Trophoblast cell (in vitro differentiated cells and primary cell): ENCODE measurements around the gene BAIAP2.

Experiments used
- DNase-seq, 2 donors: peaks; one replicate each; pipeline ENCODE4 v3.0.0-alpha.2; 2016
- H2AFZ ChIP-seq: 2 replicates; pipeline ENCODE4 v1.6.1; 2013; ENCODE audit warnings: low read length, moderate library complexity, mild to moderate bottlenecking; ENCODE audit not compliant: insufficient read depth, poor library complexity
- H2AK5ac ChIP-seq: 2 replicates; pipeline ENCODE4 v1.6.1; 2013; ENCODE audit warnings: mild to moderate bottlenecking, low read length
- H2BK120ac ChIP-seq: 2 replicates; pipeline ENCODE4 v1.6.1; 2013; ENCODE audit warnings: low read length, mild to moderate bottlenecking, moderate library complexity; ENCODE audit not compliant: insufficient read depth, poor library complexity
- H2BK12ac ChIP-seq: 2 replicates; pipeline ENCODE4 v1.6.1; 2013; ENCODE audit warnings: mild to moderate bottlenecking, low read length, moderate library complexity
- H2BK5ac ChIP-seq: 2 replicates; pipeline ENCODE4 v1.6.1; 2013; ENCODE audit warnings: low read length, low read depth, moderate library complexity, mild to moderate bottlenecking; ENCODE audit not compliant: poor library complexity
- H3K14ac ChIP-seq: 2 replicates; pipeline ENCODE4 v1.6.1; 2013; ENCODE audit warnings: mild to moderate bottlenecking, low read length
- H3K18ac ChIP-seq: 2 replicates; pipeline ENCODE4 v1.6.1; 2013; ENCODE audit warnings: mild to moderate bottlenecking, low read length
- H3K23ac ChIP-seq: 2 replicates; pipeline ENCODE4 v1.6.1; 2013; ENCODE audit warnings: low read length
- H3K27ac ChIP-seq: 2 replicates; pipeline ENCODE4 v1.5.1; 2013; ENCODE audit warnings: low read depth, mild to moderate bottlenecking, inconsistent platforms, low read length, moderate library complexity
- H3K27me3 ChIP-seq: 2 replicates; pipeline ENCODE4 v1.6.1; 2013; ENCODE audit warnings: inconsistent platforms, mild to moderate bottlenecking, low read length, moderate library complexity; ENCODE audit not compliant: insufficient read depth
- H3K36me3 ChIP-seq, 2 experiments: 1 replicate in 1 of 2; 2 replicates in 1 of 2; pipeline ENCODE4 v1.6.1; 2013; ENCODE audit warnings: low read length in 2 of 2, mild to moderate bottlenecking in 2 of 2, moderate library complexity in 1 of 2; ENCODE audit not compliant: insufficient read depth in 2 of 2, control insufficient read depth in 1 of 2
- H3K4ac ChIP-seq: 2 replicates; pipeline ENCODE4 v1.6.1; 2013; ENCODE audit warnings: low read depth, mild to moderate bottlenecking, low read length, moderate library complexity
- H3K4me1 ChIP-seq, 2 experiments: 1 replicate in 1 of 2; 2 replicates in 1 of 2; pipeline ENCODE4 v1.6.1; 2013; ENCODE audit warnings: low read length in 2 of 2, mild to moderate bottlenecking in 2 of 2, moderate library complexity in 1 of 2; ENCODE audit not compliant: insufficient read depth in 2 of 2, control insufficient read depth in 1 of 2
- H3K4me2 ChIP-seq: 2 replicates; pipeline ENCODE4 v1.6.1; 2013; ENCODE audit warnings: inconsistent platforms, mild to moderate bottlenecking, low read length, moderate library complexity
- H3K4me3 ChIP-seq: 2 replicates; pipeline ENCODE4 v1.5.1; 2013; ENCODE audit warnings: mild to moderate bottlenecking, low read depth, low read length, inconsistent platforms
- H3K79me1 ChIP-seq: one replicate; pipeline ENCODE4 v1.6.1; 2013; ENCODE audit warnings: low read length
- H3K79me2 ChIP-seq: 2 replicates; pipeline ENCODE4 v1.6.1; 2013; ENCODE audit warnings: low read length, mild to moderate bottlenecking; ENCODE audit not compliant: control insufficient read depth, insufficient read depth, poor library complexity
- H3K9ac ChIP-seq: 2 replicates; pipeline ENCODE4 v1.6.1; 2013; ENCODE audit warnings: mild to moderate bottlenecking, low read length
- H3K9me3 ChIP-seq: 2 replicates; pipeline ENCODE4 v1.6.1; 2013; ENCODE audit warnings: low read depth, mild to moderate bottlenecking, control low read depth, inconsistent platforms, low read length; ENCODE audit not compliant: insufficient read depth
- H4K12ac ChIP-seq: 2 replicates; pipeline ENCODE4 v1.6.1; 2013; ENCODE audit warnings: low read depth, mild to moderate bottlenecking, low read length, moderate library complexity
- H4K8ac ChIP-seq: 2 replicates; pipeline ENCODE4 v1.6.1; 2013; ENCODE audit warnings: low read depth, mild to moderate bottlenecking, low read length, moderate library complexity
- H4K91ac ChIP-seq: one replicate; pipeline ENCODE4 v1.6.1; 2013; ENCODE audit warnings: low read depth, mild to moderate bottlenecking, low read length, moderate library complexity
- WGBS: extraction: QIAGEN DNeasy Blood & Tissue Kit; methylation state at CpG from one replicate; pipeline ENCODE4 v1.1.7; 2013; ENCODE audit warnings: missing lambda C conversion rate; ENCODE audit not compliant: insufficient read length, insufficient coverage; ENCODE audit errors: extremely low coverage; 5-methylcytosine and 5-hydroxymethylcytosine counted together

The BAIAP2 gene

DNA sequence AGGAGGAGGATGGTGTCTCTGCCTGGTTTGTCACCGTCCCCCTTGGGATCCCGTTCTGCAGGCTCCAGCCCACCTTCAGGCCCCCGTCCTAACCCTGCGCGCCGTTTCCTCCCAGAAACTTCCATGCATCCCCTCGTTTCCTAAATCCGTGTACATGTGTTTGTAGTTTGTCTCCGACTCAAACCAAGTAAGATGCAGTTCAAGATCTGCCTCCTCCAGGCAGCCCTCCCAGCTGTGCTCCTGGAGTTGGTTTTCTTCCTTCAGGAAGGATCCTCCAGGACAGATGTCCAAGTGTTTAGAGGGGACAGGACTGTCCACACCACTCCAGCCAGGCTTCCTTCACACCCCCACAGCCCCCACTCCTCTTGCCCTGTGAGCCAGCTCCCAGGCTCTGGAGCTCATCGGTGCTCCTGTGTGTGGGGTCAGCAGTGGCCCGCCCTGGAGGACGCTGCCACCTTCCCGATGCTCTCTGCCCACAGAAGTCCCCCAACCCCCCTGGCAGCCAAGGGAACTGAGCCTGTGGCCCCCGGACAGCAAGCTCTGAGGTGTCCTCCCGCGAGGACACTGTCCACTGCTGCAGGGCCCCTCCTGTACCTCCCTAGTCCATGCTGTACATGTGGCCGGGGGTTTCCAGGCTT lies 11.3 kb downstream of the BAIAP2 start:
- no peak overlapping the region for H3K4me3 ChIP-seq
- H3K4me2 ChIP-seq: no peak overlapping the region
- no peak overlapping the region for H4K12ac ChIP-seq
- no peaks in the 10 kb centered on the region for H3K27me3 ChIP-seq
- H3K79me1 ChIP-seq: peaks cover 17% of the 10 kb centered on the region
- H3K9me3 ChIP-seq: peaks cover 3% of the 10 kb centered on the region
- peaks cover 30% of the 10 kb centered on the region for H3K79me2 ChIP-seq
- no peak overlapping the region for H2AK5ac ChIP-seq
- peaks cover 7 to 12% of the 10 kb centered on the region in 2 experiments for H3K36me3 ChIP-seq
- H3K4ac ChIP-seq: peak overlapping the region; percentile 3
- no peak overlapping the region for H3K18ac ChIP-seq
- no peak overlapping the region for H3K9ac ChIP-seq
- no peak overlapping the region for H3K27ac ChIP-seq
- no peak overlapping the region for H2AFZ ChIP-seq
- DNase-seq: no peak
- H2BK120ac ChIP-seq: no peak overlapping the region
- H3K4me1 ChIP-seq: peaks cover 42 to 44% of the 10 kb centered on the region in 2 experiments
- no CpG with 5 or more reads among the region's 17 CpGs for WGBS
- no peak overlapping the region for H3K14ac ChIP-seq
- no peak overlapping the region for H2BK5ac ChIP-seq
- no peak overlapping the region for H3K23ac ChIP-seq
- no peak overlapping the region for H2BK12ac ChIP-seq
- H4K8ac ChIP-seq: no peak overlapping the region
- no peak overlapping the region for H4K91ac ChIP-seq

DNA sequence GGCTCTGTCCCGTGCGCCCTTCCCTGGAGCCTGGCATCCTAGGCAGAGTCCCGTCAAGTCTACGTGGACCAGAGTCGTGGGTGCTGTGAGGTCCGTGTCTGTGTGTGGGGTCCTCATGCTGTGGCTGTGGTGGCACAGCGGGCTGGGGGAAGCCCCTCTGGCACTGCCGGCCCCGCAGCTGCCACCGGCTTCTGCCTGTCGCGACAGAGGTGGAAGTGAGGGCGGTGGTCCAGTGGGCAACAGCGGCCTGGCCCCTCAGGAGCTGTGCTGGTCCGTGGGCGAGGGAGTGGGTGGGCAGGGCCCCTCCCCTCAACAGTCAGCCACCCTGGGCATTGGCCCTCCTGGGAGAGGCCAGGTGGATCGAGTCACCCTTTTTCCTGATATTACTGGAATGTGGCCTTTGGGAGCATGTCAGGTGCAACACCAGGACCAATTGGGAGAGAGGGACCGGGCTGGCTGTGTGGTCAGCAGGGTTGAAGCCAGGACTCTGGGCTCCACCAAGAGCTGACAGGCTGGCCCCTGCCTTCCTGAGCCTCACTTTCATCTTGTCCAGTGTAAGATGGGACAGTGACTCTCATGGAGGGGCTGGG lies 11.9 kb downstream of the BAIAP2 start:
- DNase-seq: peak in 1 of 2 donors; percentile 22

DNA sequence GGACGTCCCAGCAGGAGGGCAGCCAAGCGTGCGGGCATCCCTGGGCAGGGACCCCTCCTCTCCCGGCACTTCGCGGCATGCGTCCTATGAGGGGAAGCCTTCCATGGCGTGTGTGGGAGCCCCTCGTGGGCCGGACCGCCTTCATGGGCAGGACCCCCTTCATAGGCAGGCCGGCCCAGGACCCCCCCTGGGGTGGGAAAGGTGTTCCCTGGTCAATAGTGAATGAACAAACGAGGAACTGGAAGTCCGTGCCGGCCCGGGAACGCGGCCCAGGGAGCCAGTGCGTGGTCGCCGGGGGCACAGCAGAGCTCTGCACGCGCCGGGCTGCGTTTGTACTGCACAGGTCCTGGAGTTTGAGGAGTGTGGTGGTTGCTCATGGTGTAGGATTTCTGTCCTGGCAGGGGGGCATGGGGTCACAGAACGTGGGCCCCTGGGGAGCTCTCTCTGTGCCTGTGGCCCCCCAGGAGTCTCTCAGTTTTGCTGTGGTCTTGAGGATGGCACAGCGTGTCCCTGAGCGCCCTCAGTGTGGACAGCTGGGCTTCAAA lies 13.9 kb downstream of the BAIAP2 start:
- no peak overlapping the region for H2BK5ac ChIP-seq
- no CpG with 5 or more reads among the region's 28 CpGs for WGBS
- no peak for DNase-seq

More for the DNA sequence above, 11.9 kb downstream of the BAIAP2 start:
- no peak overlapping the region for H3K27ac ChIP-seq
- H2BK5ac ChIP-seq: no peak overlapping the region
- H3K9me3 ChIP-seq: peaks cover 3% of the 10 kb centered on the region
- H3K27me3 ChIP-seq: no peaks in the 10 kb centered on the region
- H4K91ac ChIP-seq: no peak overlapping the region
- H2AFZ ChIP-seq: no peak overlapping the region
- no peak overlapping the region for H3K4me3 ChIP-seq
- H2BK120ac ChIP-seq: no peak overlapping the region
- no peak overlapping the region for H3K23ac ChIP-seq
- H2AK5ac ChIP-seq: no peak overlapping the region
- peaks cover 30% of the 10 kb centered on the region for H3K79me2 ChIP-seq
- H3K4me2 ChIP-seq: no peak overlapping the region
- no peak overlapping the region for H2BK12ac ChIP-seq
- peaks cover 42 to 44% of the 10 kb centered on the region in 2 experiments for H3K4me1 ChIP-seq
- WGBS: no CpG with 5 or more reads among the region's 18 CpGs
- H3K18ac ChIP-seq: no peak overlapping the region
- peak overlapping the region; percentile 2 for H3K4ac ChIP-seq
- peaks cover 17% of the 10 kb centered on the region for H3K79me1 ChIP-seq
- H4K12ac ChIP-seq: no peak overlapping the region
- H3K36me3 ChIP-seq: peaks cover 7 to 12% of the 10 kb centered on the region in 2 experiments
- no peak overlapping the region for H3K14ac ChIP-seq
- H4K8ac ChIP-seq: no peak overlapping the region
- no peak overlapping the region for H3K9ac ChIP-seq

GRCh38 chr17:81049372-81049911 lies 14.5 kb downstream of the BAIAP2 start:
- Histone ChIP-seq H3K4me2 (no peak overlapping the region), H3K4ac (peak overlapping the region; percentile 24), H2BK5ac (no peak overlapping the region), H3K9ac (peak overlapping the region; percentile 45), H3K27me3 (no peaks in the 10 kb centered on the region), H3K18ac (no peak overlapping the region), H3K4me3 (no peak overlapping the region), H4K12ac (no peak overlapping the region), H3K14ac (no peak overlapping the region), H3K79me2 (peaks cover 20% of the 10 kb centered on the region), H2AFZ (no peak overlapping the region), H3K79me1 (peaks cover 6% of the 10 kb centered on the region), H4K8ac (no peak overlapping the region), H3K36me3 (peaks cover 7 to 9% of the 10 kb centered on the region in 2 experiments), H2BK120ac (no peak overlapping the region), H3K27ac (no peak overlapping the region), H2AK5ac (no peak overlapping the region), H3K23ac (no peak overlapping the region), H4K91ac (no peak overlapping the region), H2BK12ac (no peak overlapping the region), H3K9me3 (peaks cover 3% of the 10 kb centered on the region), H3K4me1 (peaks cover 27 to 32% of the 10 kb centered on the region in 2 experiments)
- peak in 1 of 2 donors; percentile 20 for DNase-seq
- no CpG with 5 or more reads among the region's 17 CpGs for WGBS

More for the DNA sequence above, 13.9 kb downstream of the BAIAP2 start:
- Histone ChIP-seq H2AK5ac (no peak overlapping the region), H3K4me3 (no peak overlapping the region), H3K9ac (no peak overlapping the region), H2BK12ac (no peak overlapping the region), H3K36me3 (peaks cover 7 to 12% of the 10 kb centered on the region in 2 experiments), H3K4me2 (no peak overlapping the region), H4K8ac (no peak overlapping the region), H3K14ac (no peak overlapping the region), H3K79me1 (peaks cover 9% of the 10 kb centered on the region), H3K9me3 (peaks cover 3% of the 10 kb centered on the region), H3K18ac (no peak overlapping the region), H4K91ac (no peak overlapping the region), H4K12ac (no peak overlapping the region), H3K79me2 (peaks cover 23% of the 10 kb centered on the region), H2BK120ac (no peak overlapping the region), H3K23ac (no peak overlapping the region), H3K27me3 (no peaks in the 10 kb centered on the region), H3K27ac (no peak overlapping the region), H3K4me1 (peaks cover 31 to 33% of the 10 kb centered on the region in 2 experiments), H3K4ac (no peak overlapping the region), H2AFZ (no peak overlapping the region)
